Mesenchymal stem cell (in vitro differentiated cells and primary cell): Measurements from ENCODE around the gene CCND1.

Source experiments
- DNase-seq: peaks from one replicate; pipeline ENCODE4 v3.0.0-alpha.2; 2013
- H2AFZ ChIP-seq: one replicate; pipeline ENCODE4 v1.6.1; 2013; ENCODE audit warnings: low read depth, mild to moderate bottlenecking, control low read depth, inconsistent platforms, low read length, moderate library complexity
- H2AK5ac ChIP-seq: 2 replicates; pipeline ENCODE4 v1.6.1; 2013; ENCODE audit warnings: low read length, moderate library complexity, mild to moderate bottlenecking, inconsistent platforms; ENCODE audit not compliant: severe bottlenecking
- H2BK120ac ChIP-seq: one replicate; pipeline ENCODE4 v1.6.1; 2013; ENCODE audit warnings: low read depth, mild to moderate bottlenecking, inconsistent platforms, low read length, moderate library complexity
- H2BK12ac ChIP-seq, 2 experiments: one replicate each; pipeline ENCODE4 v1.6.1; 2013; ENCODE audit warnings: inconsistent platforms in 2 of 2, low read length in 2 of 2, mild to moderate bottlenecking in 2 of 2, moderate library complexity in 2 of 2, control low read depth in 1 of 2
- H2BK15ac ChIP-seq: one replicate; pipeline ENCODE4 v1.6.1; 2013; ENCODE audit warnings: mild to moderate bottlenecking, low read depth, inconsistent platforms; ENCODE audit not compliant: poor library complexity, severe bottlenecking
- H2BK5ac ChIP-seq: 2 replicates; pipeline ENCODE4 v1.6.1; 2013; ENCODE audit warnings: low read depth, mild to moderate bottlenecking, low read length, control low read depth, inconsistent platforms; ENCODE audit not compliant: poor library complexity, severe bottlenecking
- H3K14ac ChIP-seq, 2 experiments: one replicate each; pipeline ENCODE4 v1.6.1; 2013; ENCODE audit warnings: inconsistent platforms in 2 of 2, low read length in 2 of 2, control low read depth in 1 of 2, mild to moderate bottlenecking in 1 of 2, moderate library complexity in 1 of 2
- H3K18ac ChIP-seq, 2 experiments: one replicate each; pipeline ENCODE4 v1.6.1; 2013; ENCODE audit warnings: inconsistent platforms in 2 of 2, low read length in 2 of 2, control low read depth in 1 of 2, low read depth in 1 of 2, mild to moderate bottlenecking in 1 of 2
- H3K23ac ChIP-seq, 2 experiments: one replicate each; pipeline ENCODE4 v1.6.1; 2013; ENCODE audit warnings: inconsistent platforms in 2 of 2, low read length in 2 of 2, mild to moderate bottlenecking in 2 of 2, moderate library complexity in 2 of 2, control low read depth in 1 of 2
- H3K27ac ChIP-seq: 2 replicates; pipeline ENCODE4 v1.5.1; 2013; ENCODE audit warnings: mild to moderate bottlenecking, moderate library complexity, low read length, control low read depth, inconsistent platforms; ENCODE audit not compliant: poor library complexity, severe bottlenecking
- H3K27me3 ChIP-seq, 2 experiments: 2 replicates each; pipeline versions ENCODE4 v1.6.1 to v1.7.0; 2013; ENCODE audit warnings: low read length in 2 of 2, mild to moderate bottlenecking in 2 of 2, moderate library complexity in 2 of 2, control low read depth in 1 of 2, inconsistent platforms in 1 of 2; ENCODE audit not compliant: control insufficient read depth in 1 of 2, insufficient read depth in 1 of 2
- H3K36me3 ChIP-seq, 2 experiments: 2 replicates each; pipeline versions ENCODE4 v1.6.1 to v1.7.0; 2013; ENCODE audit warnings: low read length in 2 of 2, control low read depth in 1 of 2, inconsistent platforms in 1 of 2, low read depth in 1 of 2, mild to moderate bottlenecking in 1 of 2; ENCODE audit not compliant: insufficient read depth in 2 of 2, control insufficient read depth in 1 of 2
- H3K4ac ChIP-seq, 2 experiments: one replicate each; pipeline ENCODE4 v1.6.1; 2013; ENCODE audit warnings: inconsistent platforms in 2 of 2, low read length in 2 of 2, mild to moderate bottlenecking in 2 of 2, moderate library complexity in 2 of 2, control low read depth in 1 of 2, low read depth in 1 of 2
- H3K4me1 ChIP-seq: 2 replicates; pipeline ENCODE4 v1.6.1; 2013; ENCODE audit warnings: low read depth, low read length, control low read depth; ENCODE audit not compliant: control insufficient read depth, insufficient read depth
- H3K4me2 ChIP-seq: 2 replicates; pipeline ENCODE4 v1.6.1; 2013; ENCODE audit warnings: low read length, mild to moderate bottlenecking, inconsistent platforms; ENCODE audit not compliant: poor library complexity, severe bottlenecking
- H3K4me3 ChIP-seq, 2 experiments: 2 replicates each; pipeline versions ENCODE4 v1.5.1 to v1.7.0; 2013; ENCODE audit warnings: low read length in 2 of 2, mild to moderate bottlenecking in 2 of 2, control low read depth in 1 of 2, low read depth in 1 of 2; ENCODE audit not compliant: insufficient read depth in 1 of 2
- H3K79me1 ChIP-seq: replicated peaks from 2 replicates; pipeline ENCODE4 v1.6.1; 2013; ENCODE audit warnings: mild to moderate bottlenecking, control low read depth, low read length, inconsistent platforms; ENCODE audit not compliant: poor library complexity, severe bottlenecking
- H3K9ac ChIP-seq: 2 replicates; pipeline ENCODE4 v1.7.0; 2013; ENCODE audit warnings: mild to moderate bottlenecking, low read length, moderate library complexity
- H3K9me3 ChIP-seq: 2 replicates; pipeline ENCODE4 v1.7.0; 2013; ENCODE audit warnings: mild to moderate bottlenecking, low read length; ENCODE audit not compliant: control insufficient read depth
- H4K8ac ChIP-seq: one replicate; pipeline ENCODE4 v1.6.1; 2013; ENCODE audit warnings: inconsistent platforms, mild to moderate bottlenecking, low read length, moderate library complexity
- H4K91ac ChIP-seq: one replicate; pipeline ENCODE4 v1.6.1; 2013; ENCODE audit warnings: mild to moderate bottlenecking, low read length, inconsistent platforms
- WGBS: methylation state at CpG from one replicate; pipeline ENCODE4 v1.1.7; 2013; ENCODE audit warnings: mixed read lengths; 5-methylcytosine and 5-hydroxymethylcytosine counted together

CCND1 gene

GRCh38 chr11:69664103-69664775 lies 23.3 kb downstream of the CCND1 start:
- Histone ChIP-seq H4K8ac (no peak overlapping the region), H3K18ac (no peak overlapping the region), H3K4me3 (no peak overlapping the region), H2AFZ (no peak overlapping the region), H3K23ac (no peak overlapping the region), H3K9me3 (no peaks in the 10 kb centered on the region), H3K14ac (no peak overlapping the region), H2BK12ac (no peak overlapping the region), H4K91ac (no peak overlapping the region), H2BK15ac (no peak overlapping the region), H3K36me3 (peaks cover 53 to 55% of the 10 kb centered on the region in 2 experiments), H3K4me1 (peaks cover 3% of the 10 kb centered on the region), H3K27me3 (no peaks in the 10 kb centered on the region), H3K4me2 (no peak overlapping the region), H2AK5ac (no peak overlapping the region), H3K9ac (no peak overlapping the region), H3K79me1 (peaks cover 21% of the 10 kb centered on the region), H3K4ac (no peak overlapping the region), H3K27ac (no peak overlapping the region), H2BK120ac (no peak overlapping the region), H2BK5ac (no peak overlapping the region)
- 97% methylated on average over 17 of the region's 17 CpGs for WGBS
- no peak for DNase-seq

GRCh38 chr11:69664901-69665300 lies 23.9 kb downstream of the CCND1 start:
- H3K4ac ChIP-seq: no peak overlapping the region
- H3K79me1 ChIP-seq: peaks cover 26% of the 10 kb centered on the region
- H3K4me2 ChIP-seq: no peak overlapping the region
- H4K91ac ChIP-seq: no peak overlapping the region
- no peak overlapping the region for H3K9ac ChIP-seq
- no peak for DNase-seq
- H3K27me3 ChIP-seq: no peaks in the 10 kb centered on the region
- no peak overlapping the region for H3K18ac ChIP-seq
- H2AFZ ChIP-seq: no peak overlapping the region
- no peak overlapping the region for H2AK5ac ChIP-seq
- no peak overlapping the region for H3K14ac ChIP-seq
- no peak overlapping the region for H3K27ac ChIP-seq
- H3K36me3 ChIP-seq: peaks cover 58 to 61% of the 10 kb centered on the region in 2 experiments
- H3K23ac ChIP-seq: no peak overlapping the region
- no peak overlapping the region for H2BK120ac ChIP-seq
- no peaks in the 10 kb centered on the region for H3K9me3 ChIP-seq
- peaks cover 3% of the 10 kb centered on the region for H3K4me1 ChIP-seq
- no peak overlapping the region for H2BK5ac ChIP-seq
- no peak overlapping the region for H2BK15ac ChIP-seq
- no peak overlapping the region for H3K4me3 ChIP-seq
- no peak overlapping the region for H2BK12ac ChIP-seq
- WGBS: 97% methylated on average over 8 of the region's 8 CpGs
- no peak overlapping the region for H4K8ac ChIP-seq

- DNase-seq: no peak
- Histone ChIP-seq H3K4me2 (no peak overlapping the region), H3K36me3 (peaks cover 62 to 67% of the 10 kb centered on the region in 2 experiments), H2BK120ac (no peak overlapping the region), H2BK12ac (no peak overlapping the region), H3K4me1 (peaks cover 6% of the 10 kb centered on the region), H3K9me3 (no peaks in the 10 kb centered on the region), H2BK15ac (no peak overlapping the region), H3K27me3 (no peaks in the 10 kb centered on the region), H3K9ac (no peak overlapping the region), H3K4ac (no peak overlapping the region), H2AK5ac (no peak overlapping the region), H4K91ac (no peak overlapping the region), H3K79me1 (peaks cover 28% of the 10 kb centered on the region), H3K14ac (no peak overlapping the region), H3K4me3 (no peak overlapping the region), H3K18ac (no peak overlapping the region), H2BK5ac (no peak overlapping the region), H4K8ac (no peak overlapping the region), H3K27ac (no peak overlapping the region), H2AFZ (no peak overlapping the region), H3K23ac (no peak overlapping the region)
- 99% methylated on average over 11 of the region's 11 CpGs for WGBS
These were observed 24.7 kb downstream of the CCND1 start for GRCh38 chr11:69665669-69666068.

GRCh38 chr11:69666261-69666660 lies 25.3 kb downstream of the CCND1 start:
- no peak overlapping the region for H3K14ac ChIP-seq
- H2BK15ac ChIP-seq: no peak overlapping the region
- H3K36me3 ChIP-seq: peaks cover 65 to 72% of the 10 kb centered on the region in 2 experiments
- H3K23ac ChIP-seq: no peak overlapping the region
- H4K91ac ChIP-seq: no peak overlapping the region
- no peak overlapping the region for H2BK12ac ChIP-seq
- H3K9me3 ChIP-seq: no peaks in the 10 kb centered on the region
- no peak overlapping the region for H2AFZ ChIP-seq
- H4K8ac ChIP-seq: no peak overlapping the region
- DNase-seq: no peak
- H3K4me1 ChIP-seq: peaks cover 6% of the 10 kb centered on the region
- H3K18ac ChIP-seq: no peak overlapping the region
- no peak overlapping the region for H3K9ac ChIP-seq
- H3K27me3 ChIP-seq: no peaks in the 10 kb centered on the region
- no peak overlapping the region for H3K4ac ChIP-seq
- 98% methylated on average over 14 of the region's 14 CpGs for WGBS
- H3K79me1 ChIP-seq: peaks cover 28% of the 10 kb centered on the region
- H2AK5ac ChIP-seq: no peak overlapping the region
- H2BK120ac ChIP-seq: no peak overlapping the region
- H3K4me3 ChIP-seq: no peak overlapping the region
- no peak overlapping the region for H3K27ac ChIP-seq
- H3K4me2 ChIP-seq: no peak overlapping the region
- no peak overlapping the region for H2BK5ac ChIP-seq
